Activated CD4-positive, CD25-positive, alpha-beta regulatory T cell treated with anti-CD3 and anti-CD28 coated beads, Interleukin-2, amount 50 U/mL, for 72 hours (primary cell): ENCODE results near the gene FXYD2.
"Not testable (repeated sequence)": the region's sequence is repeated elsewhere in the genome, so short reads cannot be mapped to it uniquely, and the experiment has no call there.

Source experiments
- DNase-seq: peaks from one replicate; pipeline ENCODE4 v3.0.0; 2021

The FXYD2 gene

DNA sequence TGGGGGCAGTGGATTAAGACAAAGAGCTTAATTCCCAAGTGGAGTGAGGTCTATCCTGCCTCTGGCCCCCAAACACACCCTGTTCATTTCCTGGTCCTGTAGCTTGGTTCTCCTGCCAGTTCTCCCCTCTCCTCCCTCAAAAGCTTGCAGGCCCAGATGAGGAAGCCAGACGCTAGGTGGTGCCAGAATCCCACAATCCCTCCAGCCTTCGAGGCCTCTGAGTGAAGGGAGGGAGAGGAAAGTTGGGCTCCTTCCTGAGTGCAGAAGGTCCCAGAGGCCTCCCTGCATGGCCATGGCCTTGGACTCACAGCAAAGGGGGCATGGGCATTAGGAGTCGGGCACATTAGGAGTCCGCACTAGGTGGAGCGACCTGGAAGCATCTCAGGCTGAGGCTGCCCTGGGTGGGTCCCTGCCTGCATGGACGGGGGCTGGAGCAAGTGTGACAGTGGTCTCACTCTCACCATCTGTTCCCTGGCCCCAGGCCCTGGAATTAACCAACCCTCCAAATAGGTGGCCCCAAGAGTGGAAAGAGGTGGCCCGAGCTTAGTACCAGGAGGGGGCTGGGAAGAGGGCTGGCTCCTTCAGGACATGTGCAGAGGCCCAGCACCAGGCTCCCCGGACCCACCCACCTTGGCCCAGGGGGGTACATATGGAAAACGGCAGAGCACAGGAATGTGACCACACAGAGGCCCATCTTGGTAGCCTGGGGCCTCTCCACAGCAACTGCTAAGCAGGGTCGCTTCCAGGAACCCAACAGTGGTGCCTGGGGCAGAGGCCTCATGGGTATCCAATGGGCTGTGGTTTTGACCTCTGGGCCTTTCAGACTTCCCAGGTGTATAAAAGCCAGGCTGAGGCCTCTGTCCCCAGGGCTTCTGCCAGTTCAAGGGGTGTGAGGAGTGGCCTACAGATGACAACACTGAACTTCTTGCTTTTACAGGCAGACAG is 5.2 kb downstream of the FXYD2 start:
- DNase-seq = no peak

DNA sequence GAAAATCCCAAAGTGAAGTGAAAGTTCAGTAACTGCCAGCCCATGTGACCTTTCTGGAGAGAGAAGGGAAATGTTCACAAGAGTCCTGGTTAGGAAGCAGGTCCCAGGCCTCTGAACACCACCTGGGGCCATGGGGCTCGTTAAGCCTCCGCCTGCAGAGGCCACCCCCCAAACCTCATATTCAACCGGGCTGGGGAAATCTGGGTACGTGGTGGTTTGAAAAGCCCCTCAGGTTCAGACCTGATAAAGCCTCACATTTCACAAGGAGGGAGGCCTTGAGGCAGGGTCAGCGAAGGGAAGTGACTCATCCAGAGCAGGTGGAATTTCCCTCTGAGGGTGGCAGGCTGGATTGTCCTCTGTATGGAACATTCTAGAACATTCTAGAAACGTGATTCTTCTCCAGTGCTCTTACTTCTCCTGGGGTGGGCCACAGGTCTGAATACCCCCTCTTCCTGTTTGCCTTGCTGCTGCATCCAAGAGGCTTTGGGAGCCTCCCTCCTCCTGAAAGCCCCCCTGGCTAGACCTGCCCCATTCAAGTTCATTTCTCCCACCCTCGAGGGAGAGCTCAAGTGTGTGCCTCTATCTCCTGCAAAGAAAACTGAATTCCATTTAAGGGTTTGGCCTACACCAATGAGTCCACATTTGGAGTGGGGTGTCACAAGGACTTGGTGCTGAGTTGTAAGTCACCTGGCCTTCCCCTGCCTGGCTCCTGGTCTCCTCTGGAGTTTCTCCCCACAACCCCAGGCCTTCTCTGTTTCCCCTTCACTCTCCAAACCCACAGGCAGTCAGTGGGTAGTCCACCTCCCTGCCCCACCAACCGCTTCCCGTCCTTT is 6.3 kb downstream of the FXYD2 start:
- DNase-seq = peak; percentile 57

DNA sequence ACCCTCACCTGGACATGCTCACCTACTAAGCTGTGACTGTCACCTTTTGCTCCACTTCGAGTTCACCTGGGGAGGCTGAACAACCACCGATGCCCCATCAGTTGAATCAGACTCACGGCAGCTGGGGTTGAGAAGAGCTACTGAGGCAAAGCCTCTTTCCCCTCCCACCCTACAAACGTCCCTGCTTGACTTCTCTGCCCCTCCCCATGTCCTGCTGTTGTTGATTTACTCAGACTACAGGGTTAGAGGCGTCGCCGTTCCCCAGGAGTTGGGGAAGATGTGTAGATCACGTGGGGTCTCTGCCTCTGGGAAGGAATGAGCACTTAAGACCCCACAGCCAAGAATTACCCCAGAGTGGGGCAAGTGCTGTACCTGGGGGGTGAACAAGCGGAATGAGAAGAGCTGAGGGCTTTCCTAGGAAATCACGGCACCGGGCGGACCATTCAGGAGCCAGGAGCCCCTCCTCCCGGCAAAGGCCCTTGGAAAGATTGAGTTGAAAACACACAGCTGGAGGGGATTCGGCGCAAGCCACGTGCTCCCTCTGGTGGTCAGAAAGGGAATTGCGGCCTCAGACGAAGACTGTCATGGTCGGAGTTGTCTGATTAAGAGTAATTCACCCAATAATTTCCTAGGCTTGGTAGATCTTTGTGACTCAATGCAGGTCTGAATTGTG is 7.0 kb downstream of the FXYD2 start:
- DNase-seq = peak; percentile 92

DNA sequence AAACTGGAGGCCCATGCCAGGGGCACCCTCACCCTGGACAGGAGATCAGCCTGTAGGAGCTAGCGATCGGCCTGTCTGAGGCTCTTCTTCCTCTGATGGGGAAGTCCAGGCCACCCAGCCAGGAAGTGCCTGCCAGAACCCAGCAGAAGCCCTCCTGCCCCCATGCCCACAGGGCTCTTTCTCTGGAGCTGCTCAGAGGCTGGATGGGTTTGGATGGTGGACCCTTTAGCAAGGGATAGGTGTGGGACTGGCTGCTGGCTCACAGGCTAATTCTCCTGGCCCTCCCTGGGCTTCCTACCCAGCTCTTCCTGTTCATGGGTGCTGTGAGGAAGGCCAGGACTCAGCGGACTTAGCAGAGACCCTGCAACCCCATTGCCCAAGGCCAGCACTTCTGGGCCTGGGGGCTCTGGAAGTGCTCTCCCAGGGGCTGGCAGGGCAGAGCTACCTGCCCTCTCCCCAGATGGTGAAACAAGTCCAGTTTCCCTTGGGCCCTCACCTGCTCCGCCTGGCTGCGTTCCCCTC is 7.6 kb downstream of the FXYD2 start:
- no peak for DNase-seq

DNA sequence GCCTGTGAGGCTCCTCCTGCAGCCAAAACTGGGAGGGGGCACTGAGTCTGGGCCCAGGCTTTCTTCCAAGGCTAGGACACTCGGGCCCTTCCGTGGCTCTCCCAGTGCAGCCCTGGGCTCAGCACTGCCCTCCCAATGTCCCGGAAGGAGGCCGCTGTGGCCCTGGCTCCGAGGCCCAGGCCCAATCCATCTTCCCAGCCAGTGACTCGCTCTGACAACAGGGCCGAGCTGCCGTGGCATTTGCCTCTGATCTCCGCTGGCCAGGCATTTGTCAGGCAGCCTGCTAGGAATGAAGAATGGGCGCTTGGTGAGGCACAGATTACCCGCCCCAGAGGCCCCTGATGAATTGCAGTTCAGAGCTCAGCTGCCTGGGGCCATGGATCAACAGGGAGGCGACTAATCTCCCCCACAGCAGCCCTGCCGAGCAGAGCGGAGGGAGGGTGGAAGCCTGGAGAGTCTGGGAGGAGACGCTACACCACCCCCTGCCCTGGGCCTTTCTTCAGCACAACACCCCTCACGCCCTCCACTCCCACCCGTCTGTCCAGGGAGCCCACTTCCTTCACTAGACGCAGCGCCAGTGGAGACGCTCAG is 8.3 kb downstream of the FXYD2 start:
- DNase-seq = no peak

DNA sequence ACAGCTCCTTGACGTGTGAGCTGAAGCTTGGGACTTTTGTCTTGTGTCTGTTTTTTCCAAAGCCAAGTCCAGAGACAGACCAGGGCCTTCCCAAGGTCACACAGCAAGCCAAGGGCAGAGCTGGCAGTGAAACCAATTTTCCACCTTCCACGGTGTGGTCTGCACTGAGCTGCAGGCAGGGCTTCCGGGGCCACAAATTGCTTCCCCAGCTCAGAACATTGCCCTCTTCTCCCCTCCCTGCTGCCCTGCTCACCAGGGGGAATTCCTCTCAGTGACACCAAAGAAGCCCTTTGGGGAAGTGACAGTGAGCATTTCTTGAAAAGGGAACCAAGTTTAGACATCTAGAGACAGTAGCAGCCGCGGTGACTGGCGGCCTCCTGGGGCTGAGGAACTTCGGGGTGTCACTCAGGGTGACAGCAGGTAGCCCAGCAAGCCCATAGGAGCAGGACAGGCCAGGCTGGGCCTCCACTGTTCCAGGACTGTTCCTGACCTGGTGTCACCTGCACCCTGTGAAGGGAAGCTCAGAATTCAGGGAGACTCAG is 9.2 kb downstream of the FXYD2 start:
- DNase-seq = peak; percentile 62

DNA sequence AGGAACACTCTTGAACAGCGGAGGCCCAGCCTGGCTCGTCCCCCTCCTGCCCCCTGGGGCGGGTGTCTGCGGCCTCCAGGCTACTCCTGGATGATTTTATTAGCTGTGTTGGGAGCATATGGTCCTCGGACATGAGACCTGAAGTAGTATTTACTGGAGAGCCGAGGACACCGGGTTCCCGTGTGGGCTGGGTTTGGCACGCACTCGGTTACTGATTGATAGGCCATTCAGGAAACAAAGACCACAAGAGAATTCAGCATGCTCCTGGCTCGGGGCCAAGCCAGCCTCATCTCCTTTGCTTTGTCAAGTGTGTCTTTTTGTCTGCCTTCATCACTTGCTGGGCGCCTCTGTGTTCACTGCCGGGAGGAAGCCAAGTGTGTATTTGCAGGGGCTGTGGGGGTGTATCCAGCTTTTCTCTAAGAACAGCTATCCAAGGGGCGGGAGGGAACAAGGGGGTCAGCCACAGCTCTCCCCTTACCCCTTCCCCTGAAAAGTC is 9.7 kb downstream of the FXYD2 start:
- DNase-seq = peak; percentile 79

DNA sequence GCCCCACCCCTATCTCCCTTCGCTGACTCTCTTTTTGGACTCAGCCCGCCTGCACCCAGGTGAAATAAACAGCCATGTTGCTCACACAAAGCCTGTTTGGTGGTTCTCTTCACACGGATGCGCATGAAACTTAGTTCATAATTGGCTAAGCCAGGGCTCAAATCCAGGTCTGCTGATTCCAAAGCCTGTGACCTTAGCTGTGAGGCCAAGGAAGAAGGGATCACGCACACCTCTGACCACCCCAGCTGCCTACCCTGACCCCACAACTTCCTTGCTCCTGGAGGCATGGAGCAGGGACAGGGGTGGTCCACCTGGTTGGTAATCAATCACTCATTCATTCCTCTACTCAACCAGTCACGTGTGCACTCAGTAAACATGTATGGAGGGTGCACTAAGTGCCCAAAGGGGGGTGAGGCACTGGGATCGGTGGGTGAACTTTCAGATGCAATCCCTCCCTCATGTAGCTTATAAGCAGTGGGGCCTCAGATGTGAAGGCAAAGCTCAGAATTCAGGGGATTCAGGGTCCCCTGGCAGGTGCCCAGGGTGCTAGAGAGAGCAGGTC is 10.3 kb downstream of the FXYD2 start:
- DNase-seq = no peak

DNA sequence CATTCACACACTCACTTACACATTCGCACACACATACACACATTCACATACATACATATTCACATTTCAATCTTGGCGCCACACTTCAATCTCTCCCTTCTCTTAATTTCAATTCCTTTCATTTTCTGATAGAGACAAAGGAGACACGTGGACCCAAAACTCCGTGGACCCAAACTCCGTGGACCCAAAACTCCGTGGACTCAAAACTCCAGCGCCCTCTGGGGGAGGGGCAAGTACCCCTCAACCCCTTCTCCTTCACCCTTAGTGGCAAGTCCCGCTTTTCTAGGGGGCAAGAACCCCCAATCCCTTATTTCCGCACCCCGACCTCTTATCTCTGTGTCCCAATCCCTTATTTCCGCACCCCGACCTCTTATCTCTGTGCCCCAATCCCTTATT is 14.5 kb downstream of the FXYD2 start:
- not testable (repeated sequence) for DNase-seq

DNA sequence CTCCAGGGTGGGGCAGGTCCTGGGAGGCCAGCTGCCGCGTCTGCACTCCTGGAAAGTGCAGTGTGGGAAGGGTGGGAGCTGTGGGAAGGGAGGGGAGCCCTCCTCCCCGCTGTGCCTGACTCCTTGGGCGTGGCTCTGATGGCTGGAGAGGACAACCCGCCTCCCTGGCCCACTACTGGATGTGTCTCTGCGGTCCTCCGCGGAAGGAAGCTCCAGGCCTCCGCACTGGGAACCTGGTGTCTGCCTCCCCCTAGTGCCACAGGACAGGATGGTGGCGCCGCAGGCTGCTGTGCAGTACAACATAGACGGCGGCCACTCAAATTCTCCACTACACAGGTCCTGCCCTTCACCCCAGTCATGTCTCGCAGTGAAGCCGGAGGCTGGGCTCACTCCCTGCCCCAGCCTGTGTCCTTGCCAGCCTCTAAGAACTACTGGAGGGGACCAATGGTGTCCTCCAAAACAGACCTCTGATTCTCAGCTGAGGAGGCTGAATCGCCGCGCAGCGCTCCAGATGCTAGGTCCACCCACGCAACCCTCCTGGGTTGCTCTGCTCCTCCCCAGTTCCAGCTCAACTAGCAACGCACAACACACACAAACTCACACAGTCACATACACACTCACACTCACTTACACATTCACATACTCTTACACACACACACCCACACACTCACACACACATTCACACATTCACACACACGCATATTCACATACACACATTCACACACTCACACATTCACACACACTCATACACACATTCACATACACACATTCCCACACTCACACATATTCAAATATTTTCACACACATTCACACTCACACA is 15.1 kb downstream of the FXYD2 start:
- DNase-seq = no peak

DNA sequence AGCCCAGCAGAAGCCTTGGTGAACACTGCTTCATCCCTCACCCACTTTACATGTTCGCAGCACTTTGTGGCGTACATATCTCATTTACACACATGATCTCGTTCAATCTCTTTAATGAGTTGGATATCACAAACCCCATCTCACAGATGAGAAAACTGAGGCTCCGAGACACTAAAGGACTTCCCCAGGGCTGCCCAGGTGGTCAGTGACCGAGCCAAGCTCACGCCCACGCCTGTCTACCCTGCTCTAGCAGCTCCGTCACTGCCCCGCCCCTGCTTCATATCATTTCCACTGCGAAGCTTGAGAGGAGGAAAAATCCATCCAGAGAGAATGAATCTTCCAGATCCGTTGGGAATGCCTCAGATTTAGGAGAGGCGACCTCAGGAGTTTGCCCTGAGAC is 15.8 kb downstream of the FXYD2 start:
- DNase-seq = no peak

DNA sequence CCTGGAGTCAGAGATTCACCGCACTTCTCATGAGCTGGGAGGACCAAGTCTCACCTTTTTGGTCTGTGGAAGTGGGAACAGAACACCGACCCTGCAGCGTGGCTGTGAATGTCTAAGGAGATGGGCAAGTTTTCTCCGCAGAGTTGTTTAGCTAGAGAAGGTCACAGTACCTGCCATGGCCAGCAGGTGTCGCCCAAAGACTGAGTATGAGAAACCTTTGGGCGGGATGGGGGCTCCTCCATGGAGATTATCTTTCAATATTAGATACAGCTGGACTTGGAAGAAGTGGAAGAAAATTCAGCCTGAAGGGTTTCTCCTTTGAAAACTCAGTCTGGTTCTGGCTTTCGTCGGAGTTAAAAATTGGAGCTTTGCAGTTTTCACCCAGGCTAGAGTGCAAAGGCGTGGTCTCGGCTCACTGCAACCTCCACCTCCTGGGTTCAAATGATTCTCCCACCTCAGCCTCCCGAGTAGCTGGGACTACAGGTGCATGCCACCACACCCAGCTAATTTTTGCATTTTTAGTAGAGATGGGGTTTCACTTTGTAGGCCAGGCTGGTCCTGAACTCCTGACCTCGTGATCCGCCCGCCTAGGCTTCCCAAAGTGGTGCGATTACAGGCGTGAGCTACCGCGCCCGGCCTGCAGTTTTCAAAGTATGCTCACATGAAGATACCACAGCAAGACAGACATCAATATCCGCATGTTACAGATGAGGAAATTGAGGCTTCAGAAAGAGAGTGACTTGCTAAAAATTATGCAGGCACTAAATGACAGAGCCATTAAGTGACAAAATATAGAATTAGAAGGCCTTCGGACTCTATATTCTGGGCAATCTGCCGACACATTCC is 16.8 kb downstream of the FXYD2 start:
- DNase-seq = peak; percentile 81

DNA sequence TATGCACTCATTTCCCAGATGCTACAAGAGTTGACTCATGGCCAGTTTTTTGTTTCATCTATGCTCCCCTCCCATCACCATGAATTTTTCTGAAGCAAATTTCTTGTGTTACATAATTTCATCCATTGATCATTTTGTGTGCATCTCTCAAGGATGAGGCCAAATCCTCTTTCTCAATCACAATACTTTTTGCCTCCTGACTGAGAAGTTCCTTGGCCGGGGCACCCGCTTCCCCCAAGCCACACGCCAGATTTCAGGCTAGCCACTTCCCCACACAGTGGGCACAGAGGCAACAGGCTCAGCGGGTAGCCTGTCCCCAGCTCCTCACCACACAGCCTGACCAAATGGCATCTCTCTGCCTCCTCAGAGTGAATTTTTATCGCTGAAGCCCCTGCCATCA is 17.7 kb downstream of the FXYD2 start:
- DNase-seq = no peak

DNA sequence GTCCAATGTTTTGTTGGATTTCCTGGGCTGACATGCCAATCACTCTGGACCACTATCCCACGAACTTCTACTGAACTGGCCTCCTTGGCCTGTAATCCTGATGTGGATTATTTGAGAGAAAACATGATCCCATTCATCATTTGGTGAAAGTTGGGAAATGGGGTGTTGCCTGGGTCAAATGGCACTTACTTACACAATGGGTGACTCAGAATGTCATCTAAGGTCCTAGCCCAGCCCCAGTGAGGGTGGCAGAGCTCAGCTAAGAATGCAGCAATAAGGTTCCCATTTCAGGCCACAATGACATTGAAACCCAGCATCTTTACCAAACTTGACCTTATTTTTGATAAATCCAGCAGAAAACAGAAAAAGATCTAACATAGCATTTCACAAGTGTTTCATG is 19.5 kb downstream of the FXYD2 start:
- DNase-seq = no peak

DNA sequence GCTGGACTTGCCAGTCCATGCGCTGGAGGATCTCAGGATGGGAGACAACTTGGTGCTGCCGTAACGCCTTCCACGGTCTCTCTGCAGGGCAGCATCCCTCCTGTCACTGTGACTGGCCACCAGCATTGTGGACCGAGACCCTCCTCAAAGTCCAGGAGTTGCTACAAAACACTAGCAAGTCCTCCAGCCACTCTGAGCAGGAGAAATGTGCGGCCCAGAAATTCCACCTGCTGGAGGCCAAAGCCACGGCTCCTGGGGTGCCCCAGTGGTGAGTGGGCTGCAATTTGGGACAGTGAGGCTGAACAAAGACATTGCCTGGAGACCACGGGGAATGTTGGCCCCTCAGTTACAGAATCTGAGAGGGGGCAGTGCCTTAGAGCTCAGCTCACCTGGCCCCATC is 20.6 kb downstream of the FXYD2 start:
- no peak for DNase-seq

DNA sequence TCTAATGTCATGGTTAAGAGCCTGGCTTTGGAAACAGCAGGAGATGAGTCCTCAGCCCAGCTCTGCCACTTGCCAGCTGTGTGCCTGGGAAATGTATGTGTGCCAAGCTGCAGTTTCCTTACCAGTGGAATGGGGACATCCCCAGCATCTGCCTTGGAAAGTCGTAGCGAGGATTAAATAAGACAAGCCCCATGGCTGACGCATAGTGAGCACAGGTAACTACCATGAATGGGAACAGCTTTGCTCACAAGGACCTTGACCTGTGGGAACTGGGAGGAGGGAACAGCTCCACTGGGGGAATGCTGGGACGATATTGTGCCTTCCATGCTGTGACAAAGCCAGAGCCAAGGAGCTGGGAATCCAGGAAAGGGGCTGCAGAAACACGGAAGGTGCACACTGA is 24.9 kb downstream of the FXYD2 start:
- no peak for DNase-seq

DNA sequence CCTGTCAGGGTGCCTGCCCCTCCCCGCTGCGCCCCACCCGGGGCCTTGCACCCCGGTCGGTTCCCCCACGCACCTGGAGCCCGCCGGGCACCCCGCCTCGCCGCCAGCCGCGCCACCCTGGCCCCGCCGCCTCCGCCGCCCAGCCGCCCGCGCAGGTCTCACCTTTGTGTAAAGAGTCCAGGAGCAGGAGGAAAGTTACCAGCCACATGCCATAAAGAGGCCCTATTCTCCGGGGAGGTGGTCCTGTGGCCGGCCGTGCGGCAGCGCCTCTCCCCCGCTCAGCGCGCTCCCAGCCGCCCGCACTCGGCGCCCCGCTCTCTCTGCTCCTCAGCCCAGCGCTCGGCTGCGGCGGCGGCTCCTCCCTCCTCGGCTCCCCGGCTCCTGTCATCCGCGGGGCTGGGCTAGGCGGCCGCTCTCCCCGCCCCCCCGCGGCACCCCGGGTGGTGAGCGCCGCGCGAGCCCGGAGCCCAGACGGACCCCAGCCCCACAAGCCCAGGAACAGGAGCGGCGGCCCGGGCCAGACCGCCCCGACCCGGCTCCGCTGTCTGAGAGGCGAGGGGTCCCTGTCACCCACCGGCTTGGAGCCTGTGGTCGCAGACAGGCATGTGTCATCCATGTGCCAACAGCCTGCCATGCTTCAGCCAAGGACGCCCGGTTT is 27.5 kb downstream of the FXYD2 start, which contains the start of gene DSCAML1:
Gene DSCAML1 (minus strand): TSS at position 345 of the 658 bp plus-strand sequence. CDS start 137 bp downstream, at position 208.
- DNase-seq = no peak

DNA sequence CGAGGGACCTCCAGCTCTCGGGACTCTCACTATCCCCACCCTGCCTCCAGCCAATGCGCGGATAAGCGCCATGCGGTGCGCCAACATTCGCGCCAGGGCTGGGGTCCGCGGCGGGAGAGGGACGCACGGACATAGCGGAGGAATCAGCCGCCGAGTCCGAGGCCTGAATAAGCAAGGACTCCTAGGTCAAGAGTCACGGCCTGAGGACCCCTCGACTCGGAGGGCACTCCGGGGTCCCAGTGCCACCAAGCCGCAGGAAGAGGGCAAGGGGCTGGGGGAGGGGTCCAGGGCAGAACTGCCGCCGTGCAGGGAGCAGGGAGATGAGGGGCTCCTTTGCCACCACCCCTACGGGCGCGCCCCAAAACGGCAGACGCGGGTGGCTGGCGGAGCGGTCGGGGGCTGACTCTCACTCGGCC is 28.1 kb downstream of the FXYD2 start:
- DNase-seq = no peak
